NCI-H748 (cell line): ENCODE results near the gene SHF.

Source experiments
- DNase-seq: peaks from one replicate; lab custom pipeline; 2025; ENCODE audit not compliant: unreplicated experiment; lab: John Stamatoyannopoulos, UW

Gene SHF

GRCh38 chr15:45169608-45170480, 17.9 kb downstream of the SHF start:
- DNase-seq, result no peak

- DNase-seq, result no peak
Measured at GRCh38 chr15:45168751-45169551, 18.8 kb downstream of the SHF start.

DNA sequence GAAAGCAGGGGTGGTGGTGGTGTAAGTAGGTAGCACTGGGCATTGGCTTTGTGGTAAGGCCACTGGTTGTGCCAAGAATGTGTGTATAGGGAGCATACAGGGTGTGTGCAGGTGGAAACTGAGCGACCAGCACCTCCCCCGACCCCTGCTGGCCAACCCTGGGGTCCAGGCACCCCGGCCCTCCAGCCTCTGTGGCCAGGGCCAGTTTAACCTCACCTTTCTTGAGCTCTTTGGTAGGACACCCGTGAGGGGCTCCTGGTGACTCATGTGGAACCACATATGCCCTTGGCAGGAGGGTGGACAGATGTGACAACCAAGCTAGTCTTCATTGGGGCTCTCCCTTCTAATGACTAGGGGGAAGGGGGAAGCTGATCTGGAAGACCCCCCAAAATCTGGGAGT, 19.5 kb downstream of the SHF start:
- DNase-seq, result no peak

GRCh38 chr15:45167631-45168205, 20.0 kb downstream of the SHF start:
- no peak for DNase-seq

GRCh38 chr15:45166834-45167630, 20.7 kb downstream of the SHF start:
- peak; percentile 81 for DNase-seq

DNA sequence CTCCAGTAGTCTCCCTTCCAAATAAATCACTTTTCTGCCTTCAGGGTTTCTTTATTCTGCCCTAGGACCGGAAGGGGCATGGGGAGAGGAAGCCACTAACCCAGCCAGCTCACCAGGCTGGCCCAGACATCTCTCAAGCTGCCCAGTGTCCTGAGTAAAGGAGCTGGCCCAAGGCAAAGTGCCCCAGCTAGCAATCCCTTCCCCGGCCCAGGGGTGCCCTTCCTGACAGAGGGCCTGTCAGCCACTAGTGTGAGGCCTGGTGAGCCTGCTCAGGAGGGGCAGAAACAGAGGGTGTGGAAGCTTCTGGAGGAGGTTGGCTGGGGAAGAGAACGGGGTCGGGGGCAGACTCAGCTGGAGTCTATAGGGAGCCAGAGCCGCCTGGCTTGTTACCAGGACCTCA, 22.2 kb downstream of the SHF start:
- no peak for DNase-seq

DNA sequence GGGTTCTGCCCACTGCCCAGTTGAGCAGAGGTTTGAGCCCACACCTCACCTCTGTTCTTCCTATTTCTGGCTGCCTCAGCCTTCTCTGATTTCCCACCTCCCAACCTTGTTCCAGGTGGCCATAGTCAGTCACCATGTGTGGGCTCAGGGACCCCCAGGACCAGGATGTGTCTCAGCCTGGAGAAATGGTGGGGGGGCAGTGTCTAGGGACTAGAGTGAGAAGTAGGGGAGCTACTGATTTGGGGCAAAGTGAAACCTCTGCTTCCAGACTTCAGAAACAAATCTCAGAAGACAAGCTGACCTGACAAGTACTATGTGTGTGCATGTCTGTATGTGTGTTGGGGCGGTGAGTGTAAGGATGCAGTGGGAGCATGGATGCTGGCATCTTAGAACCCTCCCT, 22.9 kb downstream of the SHF start:
- DNase-seq, result no peak

GRCh38 chr15:45163508-45163856, 24.3 kb downstream of the SHF start:
- no peak for DNase-seq

DNA sequence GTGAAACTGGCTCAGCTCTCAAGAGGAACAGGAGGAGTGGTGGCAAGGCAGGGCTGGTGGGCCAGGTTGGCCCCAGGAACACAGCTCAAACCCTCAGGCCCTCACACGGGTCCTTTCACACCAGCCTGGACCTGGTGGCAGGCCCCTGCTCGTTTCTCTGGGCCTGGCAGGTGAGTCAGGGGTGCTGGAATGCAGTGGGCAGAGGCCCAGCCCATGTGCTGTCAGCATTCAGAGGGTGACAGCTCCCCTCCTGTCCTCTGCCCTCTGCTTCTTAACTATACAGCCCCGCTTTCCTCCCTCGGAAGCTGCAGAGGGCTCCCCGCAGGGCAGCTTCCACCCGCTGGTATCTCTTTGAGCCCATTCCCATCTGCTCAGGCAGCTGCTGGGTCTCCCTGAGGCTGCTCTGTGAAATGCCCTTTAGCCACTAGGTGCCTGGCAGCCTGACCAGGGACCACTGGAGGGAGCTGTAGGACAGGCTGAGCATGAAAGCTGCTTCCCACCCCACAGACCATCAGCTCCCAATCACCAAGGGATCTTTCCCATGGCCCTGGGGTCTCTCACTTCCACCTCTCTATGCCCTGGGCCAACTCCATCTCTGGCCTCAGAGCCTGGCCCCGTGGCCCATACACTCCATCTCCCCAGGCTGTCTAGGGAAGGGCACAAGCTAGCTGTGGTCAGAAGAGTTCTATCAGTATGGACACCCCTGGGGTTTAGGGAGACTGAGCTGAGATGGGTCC, 24.8 kb downstream of the SHF start:
- DNase-seq, result peak; percentile 72

DNA sequence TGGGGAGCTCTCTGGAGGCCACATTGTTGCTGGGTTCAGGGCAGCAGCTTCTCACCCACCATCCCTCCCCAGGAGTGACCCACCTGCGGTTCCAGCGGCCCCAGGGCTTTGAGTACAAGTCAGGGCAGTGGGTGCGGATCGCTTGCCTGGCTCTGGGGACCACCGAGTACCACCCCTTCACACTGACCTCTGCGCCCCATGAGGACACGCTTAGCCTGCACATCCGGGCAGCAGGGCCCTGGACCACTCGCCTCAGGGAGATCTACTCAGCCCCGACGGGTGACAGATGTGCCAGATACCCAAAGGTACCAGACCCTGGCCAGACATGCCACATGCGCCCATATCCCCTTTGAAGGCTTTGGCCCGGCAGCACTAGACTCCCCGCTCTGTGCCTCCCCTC, 26.1 kb downstream of the SHF start:
- no peak for DNase-seq

DNA sequence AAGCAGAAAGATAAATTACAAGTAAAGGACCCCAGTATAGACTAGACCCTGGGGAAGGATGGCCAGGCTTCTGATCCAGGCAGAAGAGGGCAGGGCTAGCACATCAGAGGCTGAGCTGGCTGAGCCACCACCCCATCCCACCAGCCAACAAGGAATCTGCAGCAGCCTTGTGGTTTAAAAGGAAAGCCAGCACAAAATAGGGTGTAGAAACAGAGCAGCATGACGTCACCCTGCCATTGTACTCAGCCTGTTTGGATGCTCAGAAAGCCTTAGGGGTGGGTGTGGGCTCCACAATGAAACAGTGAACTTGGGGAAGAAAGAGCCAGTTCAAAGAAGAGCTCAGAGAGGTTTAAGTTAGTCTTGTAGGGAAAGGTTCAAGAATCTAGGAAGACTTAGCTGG, 29.8 kb downstream of the SHF start:
- DNase-seq, result no peak

- no peak for DNase-seq
Measured at GRCh38 chr15:45156744-45157455, 30.9 kb downstream of the SHF start.

- no peak for DNase-seq
Measured at GRCh38 chr15:45155739-45156138, 32.0 kb downstream of the SHF start.

DNA sequence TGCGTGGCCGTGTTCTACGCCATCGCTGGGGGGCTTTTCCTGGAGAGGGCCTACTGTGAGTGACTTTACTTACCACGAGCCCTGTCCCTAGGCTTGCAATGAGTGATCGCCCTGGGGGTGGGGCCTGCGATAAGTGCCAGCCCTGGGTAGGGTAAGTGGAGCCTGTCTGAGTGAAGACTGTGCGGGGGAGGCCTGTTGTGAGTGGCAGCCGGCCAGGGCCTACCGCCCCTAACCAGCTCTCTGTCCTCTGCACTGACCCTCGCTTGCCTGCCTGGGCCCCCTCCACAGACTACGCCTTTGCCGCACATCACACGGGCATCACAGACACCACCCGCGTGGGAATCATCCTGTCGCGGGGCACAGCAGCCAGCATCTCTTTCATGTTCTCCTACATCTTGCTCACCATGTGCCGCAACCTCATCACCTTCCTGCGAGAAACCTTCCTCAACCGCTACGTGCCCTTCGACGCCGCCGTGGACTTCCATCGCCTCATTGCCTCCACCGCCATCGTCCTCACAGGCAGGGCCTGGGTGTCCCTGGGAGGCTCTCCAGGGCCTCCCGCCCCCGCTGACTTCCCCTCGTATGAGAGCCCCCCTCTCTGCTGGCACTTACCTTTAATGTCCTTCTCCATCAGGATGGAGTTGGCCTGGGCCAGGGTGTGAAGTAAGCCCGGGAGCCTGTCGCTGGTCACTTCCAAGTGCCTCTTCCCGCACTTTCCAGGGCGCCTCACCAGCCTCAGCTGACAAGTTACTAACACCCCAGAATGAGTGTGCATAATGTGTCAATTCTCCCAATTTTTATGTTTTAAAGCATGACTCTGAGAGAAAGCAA, 35.6 kb downstream of the SHF start:
- DNase-seq, result no peak

GRCh38 chr15:45150997-45151396, 36.8 kb downstream of the SHF start:
- DNase-seq, result no peak

GRCh38 chr15:45150481-45150880, 37.3 kb downstream of the SHF start:
- DNase-seq, result no peak

GRCh38 chr15:45149060-45149459, 38.7 kb downstream of the SHF start:
- DNase-seq, result no peak

- DNase-seq, result no peak
Measured at GRCh38 chr15:45148076-45149059, 39.4 kb downstream of the SHF start.
